A673 (cell line): ENCODE data around the gene TECPR1. TPM values are rescaled to one million over a fixed set of nuclear protein-coding genes. Genes with fewer than 3 reads are reported as not detected.

ENCODE experiments used
- BruUV-seq: library from RNA; stranded (reverse); fragments of 400-500 nt; replicated peaks from 2 replicates; lab custom pipeline; 2021; lab: Mats Ljungman, UMichigan
- CTCF ChIA-PET: fragments of 300-600 bp; sonication (Branson Sonifier 250); formaldehyde crosslinking; loops from one replicate; lab custom pipeline; 2022; ENCODE audit warnings: antibody characterized with exemption; lab: Charles Lee
- POLR2A ChIA-PET: fragments of 300-600 bp; sonication (Branson Sonifier 250); formaldehyde crosslinking; loops from one replicate; lab custom pipeline; 2022; ENCODE audit warnings: antibody characterized with exemption; ENCODE audit not compliant: low non-redundant PET; lab: Charles Lee
- DNase-seq: peaks from one replicate; pipeline ENCODE4 v3.0.0-alpha.2; 2015; ENCODE audit warnings: low spot score
- H3K27ac ChIP-seq: fragments of 200-600 bp; sonication (generic); 2 replicates; pipeline ENCODE4 v1.5.1; 2016; ENCODE audit warnings: mixed run types, low read depth, mild to moderate bottlenecking, mixed read lengths, antibody characterized with exemption, low read length; ENCODE audit not compliant: poor library complexity, severe bottlenecking
- H3K27me3 ChIP-seq: fragments of 200-600 bp; sonication (generic); replicated peaks from 2 replicates; pipeline ENCODE4 v1.6.1; 2017; ENCODE audit warnings: mixed run types, low read depth, mild to moderate bottlenecking, mixed read lengths, antibody characterized with exemption, low read length; ENCODE audit not compliant: insufficient read depth, poor library complexity
- H3K36me3 ChIP-seq: fragments of 200-600 bp; sonication (generic); 2 replicates; pipeline ENCODE4 v1.6.1; 2016; ENCODE audit warnings: mixed run types, mild to moderate bottlenecking, mixed read lengths, antibody characterized with exemption, low read length; ENCODE audit not compliant: insufficient read depth, poor library complexity, severe bottlenecking
- H3K4me1 ChIP-seq: fragments of 200-600 bp; sonication (generic); 2 replicates; pipeline ENCODE4 v1.6.1; 2017; ENCODE audit warnings: mixed run types, mild to moderate bottlenecking, mixed read lengths, antibody characterized with exemption, low read length; ENCODE audit not compliant: insufficient read depth, poor library complexity, severe bottlenecking
- H3K4me3 ChIP-seq: fragments of 200-600 bp; sonication (generic); 2 replicates; pipeline ENCODE4 v1.5.1; 2016; ENCODE audit warnings: low read depth, mixed run types, mild to moderate bottlenecking, mixed read lengths, low read length; ENCODE audit not compliant: poor library complexity, severe bottlenecking
- H3K9me3 ChIP-seq: fragments of 200-600 bp; sonication (generic); 2 replicates; pipeline ENCODE4 v1.6.1; 2016; ENCODE audit warnings: mixed run types, low read depth, mild to moderate bottlenecking, mixed read lengths, antibody characterized with exemption, low read length; ENCODE audit not compliant: poor library complexity, severe bottlenecking
- CTCF ChIP-seq: fragments of 300-800, 200-600 bp; sonication (generic); conservative IDR thresholded peaks from 2 replicates; pipeline ENCODE4 v1.5.1; 2017; ENCODE audit warnings: low read depth, mild to moderate bottlenecking, antibody characterized with exemption, low read length, moderate library complexity, mixed read lengths
- EZH2 ChIP-seq: fragments of 200-600 bp; sonication (generic); IDR thresholded peaks from 2 replicates; pipeline ENCODE4 v1.6.1; 2017; ENCODE audit warnings: borderline replicate concordance, low read depth, mild to moderate bottlenecking, mixed read lengths, antibody characterized with exemption, low read length; ENCODE audit not compliant: poor library complexity, severe bottlenecking
- intact Hi-C: fragments of 100-400 bp; cut with micrococcal nuclease; formaldehyde crosslinking; loops from one replicate; pipeline ENCODE4 v1.10.0; 2022; ENCODE audit not compliant: unreplicated experiment
- total RNA-seq: library from RNA; stranded (reverse); gene quantifications from 2 replicates; pipeline ENCODE4 v1.2.3, GENCODE V29; 2021

TECPR1 gene
- total RNA-seq, 1 experiment from 2014 or later: 25.9 TPM

- DNase-seq: no peak
- TF ChIP-seq CTCF: peak; percentile 41; the same call in 1 of the 2 replicates
- no peak for TF ChIP-seq EZH2
- H3K4me3 ChIP-seq: no peak overlapping the region
- POLR2A ChIA-PET: no interaction called here
- H3K27me3 ChIP-seq: no peaks in the 10 kb centered on the region
- BruUV-seq: no TSS peak
- no peak overlapping the region for H3K27ac ChIP-seq
- H3K36me3 ChIP-seq: no peaks in the 10 kb centered on the region
- no peaks in the 10 kb centered on the region for H3K4me1 ChIP-seq
- CTCF ChIA-PET: interaction anchor here (0.6 kb wide), 2 partner anchors 9 to 38 kb away, joined by 3 to 8 read pairs; no protein-coding TSS in a partner anchor
- no peaks in the 10 kb centered on the region for H3K9me3 ChIP-seq
- intact Hi-C loops: no loop called here
These were observed 14.8 kb upstream of the TECPR1 start for GRCh38 chr7:98266840-98267239.

GRCh38 chr7:98265841-98266271 is 13.8 kb upstream of the TECPR1 start:
- DNase-seq: no peak
- Histone ChIP-seq H3K4me1 (no peaks in the 10 kb centered on the region), H3K27me3 (no peaks in the 10 kb centered on the region), H3K36me3 (no peaks in the 10 kb centered on the region), H3K9me3 (no peaks in the 10 kb centered on the region), H3K4me3 (no peak overlapping the region), H3K27ac (no peak overlapping the region)
- intact Hi-C loops: no loop called here
- TF ChIP-seq CTCF: no peak
- no peak for TF ChIP-seq EZH2
- POLR2A ChIA-PET: no interaction called here
- CTCF ChIA-PET: no interaction called here
- no TSS peak for BruUV-seq

- BruUV-seq: no TSS peak
- POLR2A ChIA-PET: no interaction called here
- no peak for DNase-seq
- intact Hi-C loops: no loop called here
- TF ChIP-seq CTCF (no peak), EZH2 (no peak)
- Histone ChIP-seq H3K27me3 (no peaks in the 10 kb centered on the region), H3K4me3 (no peak overlapping the region), H3K36me3 (peaks cover 3% of the 10 kb centered on the region), H3K27ac (no peak overlapping the region), H3K9me3 (no peaks in the 10 kb centered on the region), H3K4me1 (no peaks in the 10 kb centered on the region)
- CTCF ChIA-PET: interaction anchor here (0.7 kb wide), 1 partner anchor 9 kb away, joined by 8 read pairs; no protein-coding TSS in a partner anchor
These were observed 5.7 kb upstream of the TECPR1 start for GRCh38 chr7:98257701-98258100.
